Measurements from ENCODE around the gene MEF2C. TPM values are rescaled to one million over a fixed set of nuclear protein-coding genes. Genes with fewer than 3 reads are reported as not detected.

The MEF2C gene
- total RNA-seq, 1 experiment from 2014 or later: 171 TPM

DNA sequence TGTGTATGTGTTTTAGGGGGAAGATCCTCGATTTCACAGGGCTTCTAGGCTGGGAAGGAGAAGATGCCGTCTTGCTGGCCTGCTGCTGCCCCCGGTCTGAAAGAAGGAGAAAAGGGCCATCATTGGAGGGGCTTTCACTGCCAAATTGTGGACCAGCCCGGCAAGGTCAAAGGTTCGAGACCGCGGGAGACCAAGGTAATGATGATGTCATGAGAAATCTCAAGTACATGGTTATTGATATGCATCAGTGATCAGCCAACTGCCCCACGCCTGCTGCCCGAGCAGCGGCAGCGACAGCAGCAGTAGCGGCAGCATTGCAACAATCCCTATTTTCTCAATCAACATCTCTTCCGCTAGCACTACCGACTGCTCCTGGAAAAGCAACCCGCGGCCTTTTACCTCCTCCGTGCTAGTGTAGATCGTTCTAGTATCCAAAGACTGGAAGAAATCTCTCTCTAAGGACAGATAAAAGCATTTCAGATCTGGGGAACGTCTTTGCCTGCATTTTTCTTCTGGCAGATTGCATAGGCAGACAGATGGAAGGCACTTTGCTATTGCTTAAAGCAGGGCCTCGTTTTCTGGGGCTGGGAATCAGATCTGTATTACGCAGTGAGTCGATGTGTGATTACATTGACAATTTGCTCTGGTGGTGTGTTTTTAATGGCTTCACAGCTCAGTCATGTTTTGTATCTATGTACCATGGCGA is 215.3 kb downstream of the MEF2C start:
- Histone ChIP-seq H3K27ac (ENCODE audit: low read length) (no peak overlapping the region), H3K27me3 (ENCODE audit: low read length) (no peaks in the 10 kb centered on the region), H3K4me3 (ENCODE audit: low read length) (peak overlapping the region; percentile 72), H3K36me3 (ENCODE audit: insufficient read depth, low read length) (no peaks in the 10 kb centered on the region), H3K4me2 (ENCODE audit: low read depth, low read length, poor library complexity, severe bottlenecking) (peak overlapping the region; percentile 81), H3K4me1 (ENCODE audit: low read length) (peaks cover 21% of the 10 kb centered on the region), H3K9me2 (replicated peaks; ENCODE audit: insufficient read depth, low read length) (no peaks in the 10 kb centered on the region), H2AFZ (ENCODE audit: low read length) (peak overlapping the region; percentile 4; the same call in 1 of the 2 replicates), H3K9ac (ENCODE audit: low read length) (peak overlapping the region; percentile 64; the same call in 1 of the 2 replicates), H4K20me1 (ENCODE audit: insufficient read depth, low read depth, low read length) (no peaks in the 10 kb centered on the region), H3K9me3 (ENCODE audit: low read length) (no peaks in the 10 kb centered on the region), H3K79me2 (ENCODE audit: low read length) (no peaks in the 10 kb centered on the region)
- DNase-seq: no peak

Small RNA genes lying within 50 kb of the gene (small RNA-seq; reads per million reads assigned to genes)
- gene AC008525.2: not detected
